Measurements from ENCODE around the gene SLC25A53. TPM values are rescaled to one million over a fixed set of nuclear protein-coding genes. Genes with fewer than 3 reads are reported as not detected.
A peak's percentile ranks its signal among the peaks of the same experiment; 100 is the strongest.

The SLC25A53 gene
- total and polyA plus RNA-seq, 2 experiments from 2014 or later = 2.2 to 3.7 TPM

DNA sequence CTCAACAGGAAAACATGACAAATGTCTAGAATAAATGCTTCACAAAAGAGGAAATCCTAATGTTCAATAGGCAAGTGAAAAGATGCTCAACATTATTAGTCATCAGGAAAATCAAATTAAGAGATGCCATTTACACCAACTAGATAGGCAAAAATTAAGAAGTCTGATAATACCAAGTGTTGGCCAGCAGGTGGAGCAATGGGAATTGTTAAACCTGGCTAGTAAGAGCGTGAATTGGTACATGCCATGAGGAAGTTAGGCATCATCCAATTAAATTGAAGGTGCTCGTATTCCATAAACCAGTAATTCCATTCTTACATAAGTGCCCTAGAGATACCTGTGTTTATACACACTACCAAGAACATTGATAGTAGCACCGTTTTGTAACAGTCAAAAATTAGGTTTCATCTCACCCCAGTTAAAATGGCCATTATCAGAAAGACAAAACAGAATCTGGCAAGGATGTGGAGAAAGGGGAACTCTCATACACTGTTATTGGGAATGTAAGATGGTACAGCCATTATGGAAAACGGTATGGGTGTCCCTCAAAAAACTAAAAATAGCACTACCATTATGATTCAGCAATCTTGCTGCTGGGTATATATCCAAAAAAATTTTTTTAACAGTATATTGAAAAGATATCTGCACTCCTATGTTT is 58.5 kb downstream of the SLC25A53 start:
- no peak overlapping the region for H3K4me3 ChIP-seq
- no peaks in the 10 kb centered on the region for H3K4me1 Mint-ChIP-seq

DNA sequence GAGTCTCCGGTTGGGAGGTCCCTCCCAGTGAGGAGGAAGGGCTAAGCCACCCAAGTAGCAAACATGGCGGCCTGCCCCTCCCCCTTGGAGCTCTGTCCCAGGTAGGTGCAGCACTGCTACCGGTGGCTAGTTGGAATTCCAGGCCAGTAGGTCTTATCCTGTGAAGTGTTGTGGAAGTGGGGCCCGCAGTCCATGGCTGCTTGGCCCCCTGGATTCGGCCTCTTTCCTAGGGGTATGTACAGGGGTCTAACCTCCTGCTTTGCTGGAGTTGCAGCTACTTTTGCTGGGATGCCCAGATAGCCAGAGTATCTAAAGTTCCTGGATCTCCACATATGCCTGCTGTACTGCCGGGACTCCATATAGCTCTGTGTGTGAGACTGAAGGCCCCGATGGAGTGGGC is 70.9 kb downstream of the SLC25A53 start:
- no peak overlapping the region for H3K27ac Mint-ChIP-seq
- Histone ChIP-seq H3K36me3 (ENCODE audit: insufficient read depth) (no peaks in the 10 kb centered on the region), H3K4me3 (no peak overlapping the region), H3K4me1 (ENCODE audit: insufficient read depth) (no peaks in the 10 kb centered on the region), H3K4me2 (no peak overlapping the region), H2AFZ (no peak overlapping the region), H3K27me3 (ENCODE audit: insufficient read depth) (no peaks in the 10 kb centered on the region), H4K20me1 (replicated peaks; ENCODE audit: insufficient read depth) (no peaks in the 10 kb centered on the region), H3F3A (replicated peaks; ENCODE audit: low read depth) (no peaks in the 10 kb centered on the region), H3K9me2 (ENCODE audit: insufficient read depth) (no peaks in the 10 kb centered on the region), H3K79me2 (replicated peaks; ENCODE audit: insufficient read depth) (no peaks in the 10 kb centered on the region), H3K27ac (ENCODE audit: low read depth) (no peak overlapping the region)
- H3K36me3 Mint-ChIP-seq (ENCODE audit: low read depth) = no peaks in the 10 kb centered on the region
- ATAC-seq (no peak), DNase-seq (ENCODE audit: low spot score) (peak; percentile 9)
- TF ChIP-seq NANOG (IDR thresholded peaks at IDR 0.05; ENCODE audit: borderline replicate concordance) (no peak), STAT1 (IDR thresholded peaks at IDR 0.05; ENCODE audit: unreplicated experiment) (no peak)
- TF ChIP-seq, protein P1, sequence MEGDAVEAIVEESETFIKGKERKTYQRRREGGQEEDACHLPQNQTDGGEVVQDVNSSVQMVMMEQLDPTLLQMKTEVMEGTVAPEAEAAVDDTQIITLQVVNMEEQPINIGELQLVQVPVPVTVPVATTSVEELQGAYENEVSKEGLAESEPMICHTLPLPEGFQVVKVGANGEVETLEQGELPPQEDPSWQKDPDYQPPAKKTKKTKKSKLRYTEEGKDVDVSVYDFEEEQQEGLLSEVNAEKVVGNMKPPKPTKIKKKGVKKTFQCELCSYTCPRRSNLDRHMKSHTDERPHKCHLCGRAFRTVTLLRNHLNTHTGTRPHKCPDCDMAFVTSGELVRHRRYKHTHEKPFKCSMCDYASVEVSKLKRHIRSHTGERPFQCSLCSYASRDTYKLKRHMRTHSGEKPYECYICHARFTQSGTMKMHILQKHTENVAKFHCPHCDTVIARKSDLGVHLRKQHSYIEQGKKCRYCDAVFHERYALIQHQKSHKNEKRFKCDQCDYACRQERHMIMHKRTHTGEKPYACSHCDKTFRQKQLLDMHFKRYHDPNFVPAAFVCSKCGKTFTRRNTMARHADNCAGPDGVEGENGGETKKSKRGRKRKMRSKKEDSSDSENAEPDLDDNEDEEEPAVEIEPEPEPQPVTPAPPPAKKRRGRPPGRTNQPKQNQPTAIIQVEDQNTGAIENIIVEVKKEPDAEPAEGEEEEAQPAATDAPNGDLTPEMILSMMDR (conservative IDR thresholded peaks at IDR 0.05; ENCODE audit: low read depth in 2 of 2) = no peak
- TF ChIP-seq, protein P2, sequence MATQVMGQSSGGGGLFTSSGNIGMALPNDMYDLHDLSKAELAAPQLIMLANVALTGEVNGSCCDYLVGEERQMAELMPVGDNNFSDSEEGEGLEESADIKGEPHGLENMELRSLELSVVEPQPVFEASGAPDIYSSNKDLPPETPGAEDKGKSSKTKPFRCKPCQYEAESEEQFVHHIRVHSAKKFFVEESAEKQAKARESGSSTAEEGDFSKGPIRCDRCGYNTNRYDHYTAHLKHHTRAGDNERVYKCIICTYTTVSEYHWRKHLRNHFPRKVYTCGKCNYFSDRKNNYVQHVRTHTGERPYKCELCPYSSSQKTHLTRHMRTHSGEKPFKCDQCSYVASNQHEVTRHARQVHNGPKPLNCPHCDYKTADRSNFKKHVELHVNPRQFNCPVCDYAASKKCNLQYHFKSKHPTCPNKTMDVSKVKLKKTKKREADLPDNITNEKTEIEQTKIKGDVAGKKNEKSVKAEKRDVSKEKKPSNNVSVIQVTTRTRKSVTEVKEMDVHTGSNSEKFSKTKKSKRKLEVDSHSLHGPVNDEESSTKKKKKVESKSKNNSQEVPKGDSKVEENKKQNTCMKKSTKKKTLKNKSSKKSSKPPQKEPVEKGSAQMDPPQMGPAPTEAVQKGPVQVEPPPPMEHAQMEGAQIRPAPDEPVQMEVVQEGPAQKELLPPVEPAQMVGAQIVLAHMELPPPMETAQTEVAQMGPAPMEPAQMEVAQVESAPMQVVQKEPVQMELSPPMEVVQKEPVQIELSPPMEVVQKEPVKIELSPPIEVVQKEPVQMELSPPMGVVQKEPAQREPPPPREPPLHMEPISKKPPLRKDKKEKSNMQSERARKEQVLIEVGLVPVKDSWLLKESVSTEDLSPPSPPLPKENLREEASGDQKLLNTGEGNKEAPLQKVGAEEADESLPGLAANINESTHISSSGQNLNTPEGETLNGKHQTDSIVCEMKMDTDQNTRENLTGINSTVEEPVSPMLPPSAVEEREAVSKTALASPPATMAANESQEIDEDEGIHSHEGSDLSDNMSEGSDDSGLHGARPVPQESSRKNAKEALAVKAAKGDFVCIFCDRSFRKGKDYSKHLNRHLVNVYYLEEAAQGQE (IDR thresholded peaks at IDR 0.05; ENCODE audit: unreplicated experiment) = no peak
- H3K9me3 Mint-ChIP-seq = no peaks in the 10 kb centered on the region
- no peak overlapping the region for H3K4me3 Mint-ChIP-seq
- H3K4me1 Mint-ChIP-seq = no peaks in the 10 kb centered on the region
- H3K27me3 Mint-ChIP-seq (ENCODE audit: insufficient read depth, low read depth, poor library complexity) = no peaks in the 10 kb centered on the region

More for the DNA sequence above, 58.5 kb downstream of the SLC25A53 start:
- no peak overlapping the region for H3K4me3 Mint-ChIP-seq
- Histone ChIP-seq H3K79me2 (replicated peaks; ENCODE audit: insufficient read depth) (no peaks in the 10 kb centered on the region), H3K27ac (ENCODE audit: low read depth) (no peak overlapping the region), H3K4me2 (no peak overlapping the region), H2AFZ (no peak overlapping the region), H4K20me1 (replicated peaks; ENCODE audit: insufficient read depth) (no peaks in the 10 kb centered on the region), H3K9me2 (ENCODE audit: insufficient read depth) (no peaks in the 10 kb centered on the region), H3F3A (replicated peaks; ENCODE audit: low read depth) (no peaks in the 10 kb centered on the region), H3K4me1 (ENCODE audit: insufficient read depth) (no peaks in the 10 kb centered on the region), H3K27me3 (ENCODE audit: insufficient read depth) (no peaks in the 10 kb centered on the region), H3K36me3 (ENCODE audit: insufficient read depth) (no peaks in the 10 kb centered on the region)
- peak; percentile 42; the same call in 2 of the 3 replicates for ATAC-seq
- H3K27ac Mint-ChIP-seq = no peak overlapping the region
- no peaks in the 10 kb centered on the region for H3K9me3 Mint-ChIP-seq
- TF ChIP-seq, protein P3, sequence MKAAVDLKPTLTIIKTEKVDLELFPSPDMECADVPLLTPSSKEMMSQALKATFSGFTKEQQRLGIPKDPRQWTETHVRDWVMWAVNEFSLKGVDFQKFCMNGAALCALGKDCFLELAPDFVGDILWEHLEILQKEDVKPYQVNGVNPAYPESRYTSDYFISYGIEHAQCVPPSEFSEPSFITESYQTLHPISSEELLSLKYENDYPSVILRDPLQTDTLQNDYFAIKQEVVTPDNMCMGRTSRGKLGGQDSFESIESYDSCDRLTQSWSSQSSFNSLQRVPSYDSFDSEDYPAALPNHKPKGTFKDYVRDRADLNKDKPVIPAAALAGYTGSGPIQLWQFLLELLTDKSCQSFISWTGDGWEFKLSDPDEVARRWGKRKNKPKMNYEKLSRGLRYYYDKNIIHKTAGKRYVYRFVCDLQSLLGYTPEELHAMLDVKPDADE (IDR thresholded peaks at IDR 0.05) = no peak
- TF ChIP-seq, protein P1 (conservative IDR thresholded peaks at IDR 0.05; ENCODE audit: low read depth in 2 of 2) = peak; percentile 53 to 70
- no peaks in the 10 kb centered on the region; the same call in 2 of the 3 replicates for H3K36me3 Mint-ChIP-seq (ENCODE audit: low read depth)
- H3K27me3 Mint-ChIP-seq (ENCODE audit: insufficient read depth, low read depth, poor library complexity) = peaks cover 4% of the 10 kb centered on the region
- DNase-seq (ENCODE audit: low spot score) = peak; percentile 69
